ENCODE data around the gene RASL11A. TPM values are rescaled to one million over a fixed set of nuclear protein-coding genes. Genes with fewer than 3 reads are reported as not detected.
A peak's percentile ranks its signal among the peaks of the same experiment; 100 is the strongest.

The RASL11A gene
- total and polyA plus RNA-seq, 8 donors: 1.4 to 6.6 (median 3.1) TPM

DNA sequence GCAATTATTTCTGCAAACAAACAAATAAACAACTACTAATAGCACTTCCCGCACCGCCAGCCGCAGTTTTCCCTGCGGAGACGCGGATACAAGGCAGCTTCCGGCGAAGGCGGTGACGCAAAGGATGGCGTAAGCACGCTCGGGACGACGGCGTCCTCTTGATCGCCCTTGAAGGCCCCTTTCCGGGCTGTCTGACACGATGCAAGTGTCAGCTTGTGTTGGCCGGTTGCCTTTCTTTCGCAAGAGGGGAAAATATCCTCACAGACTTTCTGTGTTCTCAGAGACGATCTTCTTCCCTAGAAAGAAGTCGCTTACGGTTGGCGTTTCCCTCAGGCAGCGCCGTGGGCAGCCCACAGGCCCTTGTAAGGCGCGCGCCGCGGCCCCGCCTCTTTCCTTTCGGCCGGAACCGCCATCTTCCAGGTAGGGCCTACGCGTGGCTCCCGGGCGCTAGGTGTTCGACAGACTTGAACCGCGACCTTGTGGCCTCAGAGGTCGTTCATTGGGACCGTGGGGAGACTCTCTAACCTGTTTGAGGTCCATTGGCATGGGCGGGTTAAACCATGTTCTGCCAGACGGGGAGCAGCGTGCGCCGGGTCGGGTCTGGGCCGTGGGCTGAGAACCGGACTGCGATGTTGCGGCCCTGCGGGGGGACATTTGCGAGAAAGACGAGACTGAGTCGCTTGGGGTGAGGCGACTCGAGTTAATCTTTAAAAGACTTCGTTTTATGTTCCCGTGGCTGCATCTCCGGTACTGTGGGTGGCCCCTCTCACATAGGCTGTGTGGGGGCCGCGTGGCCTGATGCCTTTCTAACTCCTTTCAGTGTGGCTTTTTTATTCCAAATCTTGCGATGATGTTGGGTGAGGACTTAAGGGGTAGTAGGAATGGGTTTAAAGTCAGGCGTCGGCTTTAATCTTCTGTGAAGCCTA lies 19.2 kb upstream of the RASL11A start, which contains the start of gene RPL21:
RPL21 (plus strand) TSS at position 393 of the 926 bp plus-strand sequence. CDS start 2,219 bp downstream, outside the sequence.
- ATAC-seq: peak; percentile 96 to 98 (median 96)
- Histone ChIP-seq H3K27ac (peak within 1 kb of the TSS; percentile 92 to 99 (median 95)), H3K4me3 (peak within 1 kb of the TSS; percentile 71 to 94 (median 76)), H3K9me3 (no peaks in the 10 kb centered on the region), H3K36me3 (peaks cover under 1 to 17% (median 6%) of the 10 kb centered on the region in 3 donors), H3K27me3 (no peaks in the 10 kb centered on the region), H3K4me1 (peaks cover 8 to 32% (median 25%) of the 10 kb centered on the region in 3 donors)
- peak; percentile 89 to 95 (median 94) for DNase-seq
- TF ChIP-seq, protein P1, sequence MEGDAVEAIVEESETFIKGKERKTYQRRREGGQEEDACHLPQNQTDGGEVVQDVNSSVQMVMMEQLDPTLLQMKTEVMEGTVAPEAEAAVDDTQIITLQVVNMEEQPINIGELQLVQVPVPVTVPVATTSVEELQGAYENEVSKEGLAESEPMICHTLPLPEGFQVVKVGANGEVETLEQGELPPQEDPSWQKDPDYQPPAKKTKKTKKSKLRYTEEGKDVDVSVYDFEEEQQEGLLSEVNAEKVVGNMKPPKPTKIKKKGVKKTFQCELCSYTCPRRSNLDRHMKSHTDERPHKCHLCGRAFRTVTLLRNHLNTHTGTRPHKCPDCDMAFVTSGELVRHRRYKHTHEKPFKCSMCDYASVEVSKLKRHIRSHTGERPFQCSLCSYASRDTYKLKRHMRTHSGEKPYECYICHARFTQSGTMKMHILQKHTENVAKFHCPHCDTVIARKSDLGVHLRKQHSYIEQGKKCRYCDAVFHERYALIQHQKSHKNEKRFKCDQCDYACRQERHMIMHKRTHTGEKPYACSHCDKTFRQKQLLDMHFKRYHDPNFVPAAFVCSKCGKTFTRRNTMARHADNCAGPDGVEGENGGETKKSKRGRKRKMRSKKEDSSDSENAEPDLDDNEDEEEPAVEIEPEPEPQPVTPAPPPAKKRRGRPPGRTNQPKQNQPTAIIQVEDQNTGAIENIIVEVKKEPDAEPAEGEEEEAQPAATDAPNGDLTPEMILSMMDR (IDR thresholded peaks at IDR 0.05): no peak
- intact Hi-C loops (cut with DNase I): no loop called here
- WGBS, 2 donors: 0% methylated on average over 69 of the region's 69 CpGs
- FAIRE-seq: peak; percentile 96

DNA sequence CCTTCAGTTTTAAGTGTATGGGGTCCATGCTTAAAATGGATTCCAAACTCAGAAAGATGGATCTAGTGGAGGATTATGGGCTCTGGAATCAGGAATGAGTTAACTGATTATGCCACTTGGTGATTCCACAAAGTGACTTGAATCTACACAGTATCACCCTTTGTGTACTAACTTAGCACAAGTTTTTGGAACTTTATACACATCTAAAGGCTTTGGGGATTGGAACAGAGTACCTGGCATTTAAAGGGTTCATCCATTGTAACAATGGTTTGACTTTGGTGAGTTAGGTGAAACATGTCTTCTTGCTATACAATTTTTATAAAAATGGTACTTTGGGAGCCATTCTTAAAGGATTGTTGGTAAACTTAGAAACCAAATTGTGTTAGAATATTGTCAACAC lies 18.2 kb upstream of the RASL11A start:
- intact Hi-C loops (cut with DNase I): no loop called here
- TF ChIP-seq, protein P1 (IDR thresholded peaks at IDR 0.05): no peak
- no peaks in the 10 kb centered on the region for H3K9me3 ChIP-seq
- peaks cover 8 to 32% (median 25%) of the 10 kb centered on the region in 3 donors for H3K4me1 ChIP-seq
- no peak for FAIRE-seq
- no peaks in the 10 kb centered on the region for H3K27me3 ChIP-seq
- peak overlapping the region; percentile 71 to 94 (median 76) for H3K4me3 ChIP-seq
- peaks cover 3 to 27% (median 6%) of the 10 kb centered on the region in 3 donors for H3K36me3 ChIP-seq
- H3K27ac ChIP-seq: peak overlapping the region; percentile 92 to 99 (median 95)
- DNase-seq: no peak
- no peak for ATAC-seq

DNA sequence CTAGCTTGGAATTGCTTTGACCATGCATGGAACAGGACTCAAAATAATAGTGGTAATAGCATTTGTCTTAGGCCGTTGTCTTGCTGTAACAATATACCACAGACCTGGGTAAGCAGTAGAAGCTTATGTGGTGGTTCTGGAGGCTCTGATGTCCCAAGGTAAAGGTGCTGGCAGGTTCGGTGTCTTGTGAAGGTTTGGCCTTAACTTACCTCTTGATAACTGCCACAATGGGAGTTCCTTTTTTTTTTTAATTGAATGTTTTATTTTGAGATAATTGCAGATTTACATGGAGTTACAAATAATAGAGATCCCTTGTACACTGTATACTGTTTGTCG lies 13.4 kb upstream of the RASL11A start:
- 86 to 89% methylated on average over 3 of the region's 3 CpGs for WGBS, 2 donors
- Histone ChIP-seq H3K4me3 (no peak overlapping the region), H3K4me1 (peaks cover 8 to 24% (median 16%) of the 10 kb centered on the region in 3 donors), H3K9me3 (no peaks in the 10 kb centered on the region), H3K27me3 (no peaks in the 10 kb centered on the region), H3K36me3 (peaks cover 3 to 27% (median 6%) of the 10 kb centered on the region in 3 donors), H3K27ac (no peak overlapping the region)
- TF ChIP-seq, protein P1 (IDR thresholded peaks at IDR 0.05): no peak
- ATAC-seq: no peak
- no peak for DNase-seq
- no peak for FAIRE-seq
- intact Hi-C loops (cut with DNase I): no loop called here

DNA sequence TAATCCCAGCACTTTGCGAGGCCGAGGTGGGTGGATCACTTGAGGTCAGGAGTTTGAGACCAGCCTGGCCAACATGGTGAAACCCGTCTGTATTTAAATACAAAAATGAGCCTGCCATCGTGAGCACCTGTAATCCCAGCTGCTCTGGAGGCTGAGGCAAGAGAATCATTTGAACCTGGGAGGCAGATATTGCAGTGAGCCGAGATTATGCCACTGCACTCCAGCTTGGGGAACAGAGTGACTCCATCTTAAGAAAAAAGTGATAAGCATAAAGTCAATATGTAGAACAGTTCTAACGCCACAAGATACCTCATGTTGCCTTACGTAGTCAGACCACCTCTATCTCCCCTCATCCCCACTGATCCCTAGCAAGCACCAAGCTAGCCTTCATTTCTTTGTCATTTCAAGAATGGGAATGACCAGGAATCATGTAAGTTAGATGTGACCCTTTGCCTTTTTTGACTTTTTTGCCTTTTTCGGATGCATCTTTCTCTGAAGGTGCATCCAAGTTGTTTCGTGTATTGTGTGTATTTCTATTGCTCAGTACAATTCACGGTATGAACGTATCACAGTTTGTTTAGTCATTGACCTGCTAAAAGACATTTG lies 12.9 kb upstream of the RASL11A start:
- Histone ChIP-seq H3K4me3 (no peak overlapping the region), H3K27me3 (no peaks in the 10 kb centered on the region), H3K27ac (no peak overlapping the region), H3K4me1 (peaks cover 8 to 24% (median 16%) of the 10 kb centered on the region in 3 donors), H3K9me3 (no peaks in the 10 kb centered on the region), H3K36me3 (peaks cover 3 to 27% (median 6%) of the 10 kb centered on the region in 3 donors)
- ATAC-seq (no peak), FAIRE-seq (no peak), DNase-seq (no peak)
- TF ChIP-seq, protein P1 (IDR thresholded peaks at IDR 0.05): no peak
- WGBS, 2 donors: 79 to 86% methylated on average over 11 of the region's 11 CpGs
- intact Hi-C loops (cut with DNase I): no loop called here
